HCT116 (cell line): Measurements from ENCODE around the gene SEMA5B.

Source experiments
- CBX3 ChIP-seq: IDR thresholded peaks from 2 replicates; pipeline ENCODE4 v1.6.1; 2012; ENCODE audit warnings: low read depth
- CTCF ChIP-seq, 3 experiments: fragments of 200-600 bp in 1 of 3; sonication (generic) in 1 of 3; IDR thresholded peaks in 2 of 3; conservative IDR thresholded peaks in 1 of 3; 2 replicates each; pipeline ENCODE4 v1.5.1; 2012 to 2017; ENCODE audit warnings: low read depth in 2 of 3, low read length in 2 of 3, antibody characterized with exemption in 1 of 3, borderline replicate concordance in 1 of 3, control low read depth in 1 of 3, mild to moderate bottlenecking in 1 of 3, mixed read lengths in 1 of 3, mixed run types in 1 of 3, moderate library complexity in 1 of 3; ENCODE audit not compliant: insufficient read depth in 1 of 3
- EZH2 ChIP-seq: fragments of 200-600 bp; sonication (generic); IDR thresholded peaks from 2 replicates; pipeline ENCODE4 v1.6.1; 2017; ENCODE audit warnings: antibody characterized with exemption, mixed run types
- EZH2phosphoT487 ChIP-seq: fragments of 200-600 bp; IDR thresholded peaks from 2 replicates; pipeline ENCODE4 v1.6.1; 2018; ENCODE audit warnings: antibody characterized with exemption, borderline replicate concordance
- POLR2A ChIP-seq: IDR thresholded peaks from 2 replicates; pipeline ENCODE4 v1.7.0; 2011; ENCODE audit warnings: borderline replicate concordance; ENCODE audit not compliant: insufficient read depth, insufficient read length; ENCODE audit errors: extremely low read depth
- POLR2AphosphoS5 ChIP-seq: IDR thresholded peaks from 2 replicates; pipeline ENCODE4 v1.6.1; 2011; ENCODE audit warnings: mild to moderate bottlenecking, low read depth, low read length, moderate library complexity
- RAD21 ChIP-seq: IDR thresholded peaks from 2 replicates; pipeline ENCODE4 v1.6.1; 2012; ENCODE audit warnings: low read depth, mild to moderate bottlenecking
- REST ChIP-seq: IDR thresholded peaks from 2 replicates; pipeline ENCODE4 v1.6.1; 2012; ENCODE audit warnings: low read depth
- SP1 ChIP-seq: IDR thresholded peaks from 2 replicates; pipeline ENCODE4 v1.6.1; 2012; ENCODE audit warnings: low read depth
- SRF ChIP-seq: IDR thresholded peaks from 2 replicates; pipeline ENCODE4 v1.6.1; 2012; ENCODE audit warnings: low read depth
- TCF7L2 ChIP-seq: IDR thresholded peaks from 2 replicates; pipeline ENCODE4 v1.7.0; 2011; ENCODE audit warnings: borderline replicate concordance, inconsistent platforms; ENCODE audit not compliant: insufficient read depth, insufficient read length; ENCODE audit errors: extremely low read depth
- YY1 ChIP-seq: IDR thresholded peaks from 2 replicates; pipeline ENCODE4 v1.6.1; 2011; ENCODE audit warnings: low read length, low read depth, moderate library complexity, mild to moderate bottlenecking; ENCODE audit not compliant: insufficient replicate concordance; ENCODE audit errors: extremely low read depth
- ZBTB33 ChIP-seq: IDR thresholded peaks from 2 replicates; pipeline ENCODE4 v1.6.1; 2011; ENCODE audit warnings: mild to moderate bottlenecking, low read length, moderate library complexity; ENCODE audit not compliant: insufficient replicate concordance; ENCODE audit errors: extremely low read depth
- ZFX ChIP-seq: fragments of 450-650 bp; IDR thresholded peaks from 2 replicates; pipeline ENCODE4 v1.6.1; 2017

GRCh38 chr3:122991236-122991985, 36.2 kb downstream of the SEMA5B start:
- TF ChIP-seq POLR2A (no peak), RAD21 (no peak), SP1 (no peak), POLR2AphosphoS5 (no peak), CTCF (IDR thresholded peaks at IDR 0.05 in 2 of 3, conservative IDR thresholded peaks at IDR 0.05 in 1 of 3; ENCODE audit: borderline replicate concordance in 1 of 3, insufficient read depth in 1 of 3, low read depth in 2 of 3, low read length in 2 of 3) (no peak), TCF7L2 (no peak), ZFX (no peak), ZBTB33 (no peak), REST (no peak), SRF (no peak), EZH2phosphoT487 (no peak), YY1 (no peak), CBX3 (no peak), EZH2 (no peak)
